T-cell (primary cell): Measurements from ENCODE around the gene BPIFB6. TPM values are rescaled to one million over a fixed set of nuclear protein-coding genes. Genes with fewer than 3 reads are reported as not detected.

ENCODE experiments used
- ATAC-seq, 4 experiments: fragments of 200-7000 bp in 3 of 4; fragments of 150-1000 bp in 1 of 4; cut with Tn5 transposase; replicated peaks in 1 of 4; 1 replicate in 3 of 4; 2 replicates in 1 of 4; pipeline ENCODE4 v1.10.0; 2021; ENCODE audit warnings: moderate library complexity in 3 of 4, mild to moderate bottlenecking in 2 of 4, moderate number of reproducible peaks in 1 of 4
- CTCF ChIA-PET, 2 donors: fragments of 300-600 bp; sonication (Branson Sonifier 250); formaldehyde crosslinking; loops; one replicate each; lab custom pipeline; 2022; ENCODE audit warnings: antibody characterized with exemption in 2 of 2; lab: Charles Lee
- POLR2A ChIA-PET, 2 donors: fragments of 300-600 bp; sonication (Branson Sonifier 250); formaldehyde crosslinking; loops; one replicate each; lab custom pipeline; 2022; ENCODE audit warnings: antibody characterized with exemption in 2 of 2; lab: Charles Lee
- DNase-seq, 35 experiments: peaks; one replicate each; pipeline versions ENCODE4 v3.0.0 to v3.0.0-alpha.2; 2013 to 2023
- H3K27ac ChIP-seq: one replicate; pipeline ENCODE4 v1.5.1; 2013; ENCODE audit warnings: low read length
- H3K27me3 ChIP-seq, 2 experiments: replicated peaks in 1 of 2; 1 replicate in 1 of 2; 2 replicates in 1 of 2; pipeline versions ENCODE4 v1.6.1 to v1.7.0; 2013; ENCODE audit warnings: low read length in 1 of 2, mixed read lengths in 1 of 2; ENCODE audit not compliant: control insufficient read depth in 2 of 2, insufficient read depth in 2 of 2; ENCODE audit errors: extremely low read depth in 1 of 2
- H3K36me3 ChIP-seq, 2 donors: 1 replicate in 1 of 2; 2 replicates in 1 of 2; pipeline versions ENCODE4 v1.6.1 to v1.7.0; 2013; ENCODE audit warnings: low read length in 1 of 2; ENCODE audit not compliant: control insufficient read depth in 2 of 2, insufficient read depth in 1 of 2; ENCODE audit errors: extremely low read depth in 1 of 2
- H3K4me1 ChIP-seq, 2 experiments: 1 replicate in 1 of 2; 2 replicates in 1 of 2; pipeline versions ENCODE4 v1.6.1 to v1.7.0; 2013; ENCODE audit warnings: low read length in 2 of 2, mixed read lengths in 1 of 2; ENCODE audit not compliant: insufficient read depth in 2 of 2, control insufficient read depth in 1 of 2; ENCODE audit errors: extremely low read depth in 1 of 2
- H3K4me3 ChIP-seq, 2 donors: 1 replicate in 1 of 2; 2 replicates in 1 of 2; pipeline versions ENCODE4 v1.5.1 to v1.7.0; 2013; ENCODE audit warnings: mild to moderate bottlenecking in 2 of 2, low read length in 1 of 2, moderate library complexity in 1 of 2; ENCODE audit not compliant: control insufficient read depth in 1 of 2; ENCODE audit errors: extremely low read depth in 1 of 2
- H3K9me3 ChIP-seq: 2 replicates; pipeline ENCODE4 v1.7.0; 2013
- H3K27ac Mint-ChIP-seq, 2 donors: one replicate each; pipeline ENCODE4 v1.8.0; 2020 to 2021; ENCODE audit warnings: mild to moderate bottlenecking in 2 of 2, mixed read lengths in 2 of 2
- H3K27me3 Mint-ChIP-seq, 2 donors: one replicate each; pipeline ENCODE4 v1.8.0; 2021 to 2022; ENCODE audit warnings: mixed read lengths in 2 of 2
- H3K36me3 Mint-ChIP-seq: one replicate; pipeline ENCODE4 v1.8.0; 2021; ENCODE audit warnings: mixed read lengths
- H3K4me1 Mint-ChIP-seq, 3 donors: one replicate each; pipeline ENCODE4 v1.8.0; 2020 to 2022; ENCODE audit warnings: mixed read lengths in 3 of 3, mild to moderate bottlenecking in 1 of 3
- H3K4me3 Mint-ChIP-seq, 3 donors: one replicate each; pipeline ENCODE4 v1.8.0; 2020 to 2022; ENCODE audit warnings: mild to moderate bottlenecking in 3 of 3, mixed read lengths in 3 of 3, moderate library complexity in 3 of 3
- H3K9me3 Mint-ChIP-seq, 3 donors: one replicate each; pipeline ENCODE4 v1.8.0; 2020 to 2022; ENCODE audit warnings: mixed read lengths in 3 of 3
- WGBS: methylation state at CpG from one replicate; pipeline ENCODE4 v1.1.5; 2013; ENCODE audit warnings: missing lambda C conversion rate; ENCODE audit not compliant: insufficient coverage; 5-methylcytosine and 5-hydroxymethylcytosine counted together
- total RNA-seq, 35 experiments: library from RNA in 6 of 35; stranded (reverse) in 6 of 35; fragments of 120-200 nt in 1 of 35; gene quantifications; one replicate each; pipeline versions ENCODE4 v1.2.1 to v1.2.4 and lab custom pipeline; 2013 to 2026

BPIFB6 gene
- total RNA-seq, 5 donors from 2014 or later (not counting 1 experiment from before 2014, with no cell fraction given) = not detected

DNA sequence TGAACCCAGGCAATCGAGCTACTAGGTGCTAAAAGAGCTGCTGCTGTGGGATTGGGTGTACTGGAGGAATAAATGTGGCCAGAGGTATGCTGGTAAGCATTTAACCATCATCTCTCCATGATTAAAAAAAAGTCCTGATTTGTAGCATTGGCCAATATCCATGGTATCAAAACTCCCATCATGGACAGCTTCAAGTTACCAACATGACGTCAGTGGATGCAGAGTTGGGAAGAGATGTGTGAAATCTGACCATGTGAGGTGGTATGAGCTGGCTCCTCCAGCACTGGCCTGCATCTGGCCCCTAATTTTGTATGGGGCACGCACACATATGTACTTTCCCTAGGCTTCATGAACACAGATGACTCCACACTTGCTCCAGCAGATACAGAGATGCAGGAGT, 59.7 kb downstream of the BPIFB6 start:
- no peak overlapping the region for H3K4me3 Mint-ChIP-seq
- DNase-seq = no peak

DNA sequence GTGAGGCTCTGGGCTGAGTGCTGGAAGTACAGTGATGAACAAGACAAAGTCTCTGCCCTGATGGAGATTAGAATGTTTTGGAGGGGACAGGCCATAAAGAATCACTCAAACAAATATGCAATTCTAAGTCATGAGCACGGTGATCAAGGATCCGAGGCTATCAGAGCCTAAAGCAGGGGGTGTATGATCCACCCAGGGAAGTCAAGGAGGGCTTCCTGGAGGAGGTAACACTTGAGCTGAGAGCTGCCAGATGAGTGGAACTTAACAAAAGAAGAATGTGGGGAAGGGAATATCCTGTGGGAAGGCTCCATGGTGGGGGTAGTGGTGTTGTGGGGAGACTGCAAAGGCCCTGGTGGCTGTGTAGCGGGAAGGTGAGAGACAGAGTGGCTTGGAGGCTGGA, 60.2 kb downstream of the BPIFB6 start:
- Histone ChIP-seq H3K4me1 (peaks cover 0 to 7% of the 10 kb centered on the region in 2 experiments), H3K27me3 (no peaks in the 10 kb centered on the region), H3K27ac (no peak overlapping the region), H3K4me3 (no peak overlapping the region), H3K9me3 (no peaks in the 10 kb centered on the region), H3K36me3 (no peaks in the 10 kb centered on the region)
- Mint-ChIP-seq H3K27ac (no peak overlapping the region), H3K4me3 (no peak overlapping the region), H3K4me1 (peaks cover 2 to 5% (median 5%) of the 10 kb centered on the region in 3 donors), H3K36me3 (no peaks in the 10 kb centered on the region), H3K9me3 (no peaks in the 10 kb centered on the region), H3K27me3 (no peaks in the 10 kb centered on the region)
- WGBS = 72% methylated on average over 3 of the region's 3 CpGs
- POLR2A ChIA-PET = no interaction called here
- DNase-seq (no peak), ATAC-seq (no peak)
- CTCF ChIA-PET = no interaction called here

More for the DNA sequence above, 59.7 kb downstream of the BPIFB6 start:
- Histone ChIP-seq H3K27me3 (no peaks in the 10 kb centered on the region), H3K4me1 (peaks cover 0 to 7% of the 10 kb centered on the region in 2 experiments), H3K9me3 (no peaks in the 10 kb centered on the region), H3K27ac (no peak overlapping the region), H3K4me3 (no peak overlapping the region), H3K36me3 (no peaks in the 10 kb centered on the region)
- H3K27ac Mint-ChIP-seq = no peak overlapping the region
- CTCF ChIA-PET = interaction anchor here in 1 of 2 donors (0.6 kb wide), 1 partner anchor 187 kb away, joined by 5 read pairs; no protein-coding TSS in a partner anchor
- no peaks in the 10 kb centered on the region for H3K27me3 Mint-ChIP-seq
- ATAC-seq = no peak
- WGBS = 64% methylated on average over 2 of the region's 3 CpGs
- H3K9me3 Mint-ChIP-seq = no peaks in the 10 kb centered on the region
- POLR2A ChIA-PET = no interaction called here
- peaks cover 2 to 5% (median 5%) of the 10 kb centered on the region in 3 donors for H3K4me1 Mint-ChIP-seq
- no peaks in the 10 kb centered on the region for H3K36me3 Mint-ChIP-seq

DNA sequence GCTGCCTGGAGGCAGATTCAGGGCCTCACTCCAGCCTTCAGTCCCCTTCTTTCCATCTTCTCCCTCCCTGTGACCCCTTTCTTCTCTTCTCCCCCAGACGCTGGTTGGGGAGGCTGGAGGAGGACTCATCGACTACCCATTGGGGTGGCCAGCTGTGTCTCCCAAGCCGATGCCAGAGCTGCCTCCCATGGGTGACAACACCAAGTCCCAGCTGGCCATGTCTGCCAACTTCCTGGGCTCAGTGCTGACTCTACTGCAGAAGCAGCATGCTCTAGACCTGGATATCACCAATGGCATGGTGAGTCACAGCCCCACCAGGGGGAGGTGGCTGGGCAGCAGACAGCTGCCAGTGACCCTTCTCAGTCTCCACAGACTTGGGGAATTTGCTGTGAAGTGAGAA, 60.9 kb downstream of the BPIFB6 start:
- ChIA-PET POLR2A (no interaction called here), CTCF (no interaction called here)
- Mint-ChIP-seq H3K4me3 (no peak overlapping the region), H3K9me3 (no peaks in the 10 kb centered on the region), H3K27ac (no peak overlapping the region), H3K27me3 (no peaks in the 10 kb centered on the region), H3K36me3 (no peaks in the 10 kb centered on the region), H3K4me1 (peaks cover 2 to 5% (median 5%) of the 10 kb centered on the region in 3 donors)
- H3K4me1 ChIP-seq = peaks cover 0 to 7% of the 10 kb centered on the region in 2 experiments
- no peak overlapping the region for H3K27ac ChIP-seq
- no peak for ATAC-seq
- 96% methylated on average over 3 of the region's 3 CpGs for WGBS
- H3K36me3 ChIP-seq = no peaks in the 10 kb centered on the region
- no peak for DNase-seq
- no peaks in the 10 kb centered on the region for H3K27me3 ChIP-seq
- H3K4me3 ChIP-seq = no peak overlapping the region
- no peaks in the 10 kb centered on the region for H3K9me3 ChIP-seq

DNA sequence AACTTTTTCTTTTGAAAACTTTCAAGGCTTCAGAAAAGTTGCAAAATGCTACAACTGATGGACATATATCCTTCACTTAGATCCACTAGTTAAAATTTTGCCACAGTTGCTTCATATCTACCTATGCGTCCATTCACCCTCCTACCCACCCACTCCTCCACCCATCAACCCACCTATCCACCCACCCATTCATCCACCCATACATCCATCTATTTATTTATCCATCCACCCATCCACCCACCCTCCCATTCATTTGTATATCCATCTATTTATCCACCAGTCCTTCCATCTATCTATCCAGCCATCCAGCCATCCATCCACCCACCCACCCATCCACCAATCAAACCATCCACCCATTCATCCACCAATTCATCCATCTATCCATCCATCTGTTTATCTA, 61.6 kb downstream of the BPIFB6 start:
- Histone ChIP-seq H3K36me3 (no peaks in the 10 kb centered on the region), H3K27me3 (peaks cover 0 to 2% of the 10 kb centered on the region in 2 experiments), H3K4me3 (no peak overlapping the region), H3K4me1 (peaks cover 0 to 7% of the 10 kb centered on the region in 2 experiments), H3K27ac (no peak overlapping the region), H3K9me3 (no peaks in the 10 kb centered on the region)
- WGBS = 88% methylated on average over 1 of the region's 1 CpG
- H3K36me3 Mint-ChIP-seq = no peaks in the 10 kb centered on the region
- no peak for DNase-seq
- POLR2A ChIA-PET = no interaction called here
- CTCF ChIA-PET = no interaction called here
- H3K27ac Mint-ChIP-seq = no peak overlapping the region
- no peak overlapping the region for H3K4me3 Mint-ChIP-seq
- no peaks in the 10 kb centered on the region for H3K27me3 Mint-ChIP-seq
- peaks cover 2 to 5% (median 5%) of the 10 kb centered on the region in 3 donors for H3K4me1 Mint-ChIP-seq
- ATAC-seq = no peak
- H3K9me3 Mint-ChIP-seq = no peaks in the 10 kb centered on the region

DNA sequence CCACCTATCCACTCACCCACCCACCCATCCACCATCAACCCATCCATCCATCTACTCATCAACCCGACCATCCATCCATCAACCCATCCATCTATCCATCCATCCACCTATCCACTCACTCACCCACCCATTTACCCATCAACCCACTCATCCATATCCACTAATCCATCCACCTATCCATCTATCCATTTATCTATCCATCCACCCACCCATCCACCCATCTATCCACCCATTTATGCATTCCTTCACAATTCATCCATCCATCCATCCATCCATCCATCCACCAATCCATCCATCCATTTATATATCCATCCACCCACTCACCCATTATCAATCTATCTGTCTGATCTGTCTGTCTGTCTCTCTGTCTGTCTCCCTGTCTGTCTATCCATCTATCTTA, 62.1 kb downstream of the BPIFB6 start:
- no peaks in the 10 kb centered on the region for H3K27me3 Mint-ChIP-seq
- Histone ChIP-seq H3K4me1 (peaks cover 0 to 7% of the 10 kb centered on the region in 2 experiments), H3K27me3 (peaks cover 0 to 2% of the 10 kb centered on the region in 2 experiments), H3K4me3 (no peak overlapping the region), H3K27ac (no peak overlapping the region), H3K9me3 (no peaks in the 10 kb centered on the region), H3K36me3 (no peaks in the 10 kb centered on the region)
- H3K27ac Mint-ChIP-seq = no peak overlapping the region
- no peaks in the 10 kb centered on the region for H3K36me3 Mint-ChIP-seq
- POLR2A ChIA-PET = no interaction called here
- CTCF ChIA-PET = no interaction called here
- no peaks in the 10 kb centered on the region for H3K9me3 Mint-ChIP-seq
- no peak for DNase-seq
- no peak overlapping the region for H3K4me3 Mint-ChIP-seq
- ATAC-seq = no peak
- WGBS = 40% methylated on average over 1 of the region's 1 CpG
- H3K4me1 Mint-ChIP-seq = peaks cover 2 to 5% (median 5%) of the 10 kb centered on the region in 3 donors

Other genes starting within 250 kb of the BPIFB6 start
- gene MAPRE1, start 211.7 kb upstream of the BPIFB6 start, total RNA-seq = 100 to 1,000 TPM in 1 of 5 donors, 10 to 100 TPM in 4; 67.9 to 104 (median 77.8) TPM
- 1 to 10 TPM in 4 of 5 donors, under 1 TPM in 1; 0.80 to 1.5 (median 1.2) TPM for gene EFCAB8, start 172.7 kb upstream of the BPIFB6 start, total RNA-seq
- gene SUN5, start 27.2 kb upstream of the BPIFB6 start, total RNA-seq = not detected
- under 1 TPM in 3 of 5 donors, not detected in 2; 0.16 to 0.29 (median 0.22) TPM for gene BPIFB2, start 23.9 kb upstream of the BPIFB6 start, total RNA-seq
- gene BPIFB3, start 22.3 kb downstream of the BPIFB6 start, total RNA-seq = not detected
- not detected for gene BPIFB4, start 48.0 kb downstream of the BPIFB6 start, total RNA-seq
- gene BPIFA2, start 136.5 kb downstream of the BPIFB6 start, total RNA-seq = not detected
- gene BPIFA3, start 185.7 kb downstream of the BPIFB6 start, total RNA-seq = not detected
- gene BPIFA1, start 204.3 kb downstream of the BPIFB6 start, total RNA-seq = not detected